AG04450 (cell line): ENCODE results near the gene ANKRD36C. TPM values are rescaled to one million over a fixed set of nuclear protein-coding genes. Genes with fewer than 3 reads are reported as not detected.
"Not testable (repeated sequence)": the region's sequence is repeated elsewhere in the genome, so short reads cannot be mapped to it uniquely, and the experiment has no call there.

Experiments
- CTCF ChIA-PET: fragments of 300-600, 350-600 bp; formaldehyde crosslinking; extraction: SDS; loops from one replicate; lab custom pipeline; 2022; ENCODE audit warnings: antibody characterized with exemption, inconsistent platforms; lab: Charles Lee
- POLR2A ChIA-PET: fragments of 350-600 bp; formaldehyde crosslinking; extraction: SDS; loops from one replicate; lab custom pipeline; 2021; ENCODE audit warnings: antibody characterized with exemption, inconsistent platforms; lab: Yijun Ruan, JAX
- DNase-seq: peaks from one replicate; pipeline ENCODE4 v3.0.0-alpha.2; 2011; ENCODE audit warnings: low read depth, low spot score
- H3K27ac ChIP-seq: one replicate; pipeline ENCODE4 v1.5.1; 2012; ENCODE audit warnings: low read depth, low read length, control low read depth
- H3K27me3 ChIP-seq: one replicate; pipeline ENCODE4 v1.6.0; 2012; ENCODE audit warnings: low read length; ENCODE audit not compliant: control insufficient read depth, insufficient read depth
- H3K4me3 ChIP-seq: 2 replicates; pipeline ENCODE4 v1.5.1; 2011; ENCODE audit warnings: mild to moderate bottlenecking, low read depth, low read length, control low read depth
- H3K9me3 ChIP-seq: 2 replicates; pipeline ENCODE4 v1.5.1; 2012; ENCODE audit warnings: low read length; ENCODE audit not compliant: control insufficient read depth, insufficient read depth
- CTCF ChIP-seq: IDR thresholded peaks from 2 replicates; pipeline ENCODE4 v1.5.1; 2011; ENCODE audit warnings: low read depth, low read length, control low read depth, inconsistent platforms
- polyA plus RNA-seq: library from polyadenylated mRNA; depleted of rRNA; stranded (reverse); fragments of >200 nt; gene quantifications from 2 replicates; pipeline ENCODE4 v1.2.3, GENCODE V29; 2011

ANKRD36C gene
- polyA plus RNA-seq, 1 experiment: 4.8 TPM

GRCh38 chr2:96011129-96011455 lies 19.5 kb upstream of the ANKRD36C start:
- POLR2A ChIA-PET, H3K9me3 ChIP-seq, DNase-seq, H3K27me3 ChIP-seq, H3K27ac ChIP-seq, H3K4me3 ChIP-seq: not testable (repeated sequence)
- TF ChIP-seq CTCF: peak; percentile 32
- CTCF ChIA-PET: interaction anchor here (0.6 kb wide), 1 partner anchor 107 kb away, joined by 4 read pairs; no protein-coding TSS in a partner anchor

- POLR2A ChIA-PET, H3K9me3 ChIP-seq: not testable (repeated sequence)
- CTCF ChIA-PET: interaction anchor here (0.6 kb wide), 1 partner anchor 107 kb away, joined by 4 read pairs; no protein-coding TSS in a partner anchor
Measured at GRCh38 chr2:96010320-96011128, 18.9 kb upstream of the ANKRD36C start.

GRCh38 chr2:96009833-96010232 lies 18.2 kb upstream of the ANKRD36C start:
- POLR2A ChIA-PET, H3K9me3 ChIP-seq, DNase-seq, H3K27ac ChIP-seq: not testable (repeated sequence)
- H3K27me3 ChIP-seq: peaks cover 10% of the 10 kb centered on the region
- CTCF ChIA-PET: interaction anchor here (0.9 to 1.5 kb wide), 2 partner anchors 13 to 17 kb away, joined by 3 to 5 read pairs; no protein-coding TSS in a partner anchor
- peak overlapping the region; percentile 50 for H3K4me3 ChIP-seq

More at GRCh38 chr2:96010320-96011128, 18.9 kb upstream of the ANKRD36C start:
- Histone ChIP-seq H3K27me3 (peaks cover 10% of the 10 kb centered on the region), H3K4me3 (peak overlapping the region; percentile 50)
- H3K27ac ChIP-seq, DNase-seq: not testable (repeated sequence)

- H3K4me3 ChIP-seq, POLR2A ChIA-PET, H3K27ac ChIP-seq, DNase-seq, CTCF ChIA-PET, H3K9me3 ChIP-seq: not testable (repeated sequence)
- peaks cover 10% of the 10 kb centered on the region for H3K27me3 ChIP-seq
Measured at GRCh38 chr2:96008051-96008450, 16.4 kb upstream of the ANKRD36C start.

GRCh38 chr2:96006248-96006647 lies 14.6 kb upstream of the ANKRD36C start:
- POLR2A ChIA-PET, H3K4me3 ChIP-seq, H3K9me3 ChIP-seq, CTCF ChIA-PET, H3K27ac ChIP-seq, DNase-seq: not testable (repeated sequence)
- peaks cover 10% of the 10 kb centered on the region for H3K27me3 ChIP-seq

- Histone ChIP-seq H3K27ac (peak overlapping the region; percentile 78), H3K4me3 (peak overlapping the region; percentile 62)
- not testable (repeated sequence) for DNase-seq, H3K27me3 ChIP-seq, H3K9me3 ChIP-seq
- TF ChIP-seq CTCF: peak; percentile 69
- POLR2A ChIA-PET: interaction anchor here (0.6 kb wide), 1 partner anchor 768 kb away, joined by 4 read pairs; no protein-coding TSS in a partner anchor
- CTCF ChIA-PET: interaction anchor here (0.6 to 2.1 kb wide), 28 partner anchors 8 to 563 kb away, joined by 3 to 39 read pairs (median 5); partner anchors contain the start of genes ADRA2B and CIAO1
Measured at GRCh38 chr2:95992520-95993272, 1.1 kb upstream of the ANKRD36C start.

- DNase-seq, H3K9me3 ChIP-seq, POLR2A ChIA-PET, H3K27me3 ChIP-seq, H3K27ac ChIP-seq: not testable (repeated sequence)
- peak overlapping the region; percentile 62 for H3K4me3 ChIP-seq
- CTCF ChIA-PET: interaction anchor here (0.6 to 2.1 kb wide), 28 partner anchors 9 to 564 kb away, joined by 3 to 39 read pairs (median 5); partner anchors contain the start of genes ADRA2B and CIAO1
Measured at GRCh38 chr2:95992102-95992501, 478 bp upstream of the ANKRD36C start.

- H3K27ac ChIP-seq, CTCF ChIA-PET, H3K9me3 ChIP-seq, POLR2A ChIA-PET, DNase-seq, H3K27me3 ChIP-seq: not testable (repeated sequence)
- peak overlapping the region; percentile 50 for H3K4me3 ChIP-seq
Measured at GRCh38 chr2:95990884-95991283, 740 bp downstream of the ANKRD36C start.

- H3K4me3 ChIP-seq, CTCF ChIA-PET, H3K27me3 ChIP-seq, POLR2A ChIA-PET, H3K9me3 ChIP-seq, DNase-seq, H3K27ac ChIP-seq: not testable (repeated sequence)
Measured at GRCh38 chr2:95951662-95952061, 40.0 kb downstream of the ANKRD36C start.
